ENCODE results near the gene AP3B1. TPM values are rescaled to one million over a fixed set of nuclear protein-coding genes. Genes with fewer than 3 reads are reported as not detected.

AP3B1 gene
- total RNA-seq, 4 donors from 2014 or later = 52.6 to 74.3 (median 58.9) TPM

- no peak for DNase-seq
- TF ChIP-seq, protein P1, sequence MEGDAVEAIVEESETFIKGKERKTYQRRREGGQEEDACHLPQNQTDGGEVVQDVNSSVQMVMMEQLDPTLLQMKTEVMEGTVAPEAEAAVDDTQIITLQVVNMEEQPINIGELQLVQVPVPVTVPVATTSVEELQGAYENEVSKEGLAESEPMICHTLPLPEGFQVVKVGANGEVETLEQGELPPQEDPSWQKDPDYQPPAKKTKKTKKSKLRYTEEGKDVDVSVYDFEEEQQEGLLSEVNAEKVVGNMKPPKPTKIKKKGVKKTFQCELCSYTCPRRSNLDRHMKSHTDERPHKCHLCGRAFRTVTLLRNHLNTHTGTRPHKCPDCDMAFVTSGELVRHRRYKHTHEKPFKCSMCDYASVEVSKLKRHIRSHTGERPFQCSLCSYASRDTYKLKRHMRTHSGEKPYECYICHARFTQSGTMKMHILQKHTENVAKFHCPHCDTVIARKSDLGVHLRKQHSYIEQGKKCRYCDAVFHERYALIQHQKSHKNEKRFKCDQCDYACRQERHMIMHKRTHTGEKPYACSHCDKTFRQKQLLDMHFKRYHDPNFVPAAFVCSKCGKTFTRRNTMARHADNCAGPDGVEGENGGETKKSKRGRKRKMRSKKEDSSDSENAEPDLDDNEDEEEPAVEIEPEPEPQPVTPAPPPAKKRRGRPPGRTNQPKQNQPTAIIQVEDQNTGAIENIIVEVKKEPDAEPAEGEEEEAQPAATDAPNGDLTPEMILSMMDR (IDR thresholded peaks at IDR 0.05) = no peak
- TF ChIP-seq POLR2A (IDR thresholded peaks at IDR 0.05) = no peak
- no peak overlapping the region for H3K4me3 ChIP-seq
- no peaks in the 10 kb centered on the region for H3K4me1 ChIP-seq
- no peaks in the 10 kb centered on the region for H3K36me3 ChIP-seq
- no peaks in the 10 kb centered on the region for H3K9me3 ChIP-seq
- no peaks in the 10 kb centered on the region for H3K27me3 ChIP-seq
- no peak overlapping the region for H3K27ac ChIP-seq
Observed at GRCh38 chr5:78279194-78279593, 15.3 kb downstream of the AP3B1 start.

GRCh38 chr5:78277715-78278114, 16.8 kb downstream of the AP3B1 start:
- H3K4me3 ChIP-seq = no peak overlapping the region
- DNase-seq = no peak
- no peaks in the 10 kb centered on the region for H3K27me3 ChIP-seq
- H3K27ac ChIP-seq = no peak overlapping the region
- no peaks in the 10 kb centered on the region for H3K9me3 ChIP-seq
- H3K36me3 ChIP-seq = no peaks in the 10 kb centered on the region
- H3K4me1 ChIP-seq = no peaks in the 10 kb centered on the region
- TF ChIP-seq, protein P1 (IDR thresholded peaks at IDR 0.05) = no peak
- TF ChIP-seq POLR2A (IDR thresholded peaks at IDR 0.05) = no peak

- no peak overlapping the region for H3K27ac ChIP-seq
- no peaks in the 10 kb centered on the region for H3K9me3 ChIP-seq
- H3K4me3 ChIP-seq = no peak overlapping the region
- no peaks in the 10 kb centered on the region for H3K36me3 ChIP-seq
- no peaks in the 10 kb centered on the region for H3K27me3 ChIP-seq
- no peak for TF ChIP-seq POLR2A (IDR thresholded peaks at IDR 0.05)
- TF ChIP-seq, protein P1 (IDR thresholded peaks at IDR 0.05) = no peak
- DNase-seq = no peak
- no peaks in the 10 kb centered on the region for H3K4me1 ChIP-seq
Observed at GRCh38 chr5:78275998-78276543, 18.4 kb downstream of the AP3B1 start.

GRCh38 chr5:78274540-78275197, 19.8 kb downstream of the AP3B1 start:
- Histone ChIP-seq H3K9me3 (no peaks in the 10 kb centered on the region), H3K27me3 (no peaks in the 10 kb centered on the region), H3K4me1 (no peaks in the 10 kb centered on the region), H3K27ac (no peak overlapping the region), H3K36me3 (no peaks in the 10 kb centered on the region), H3K4me3 (no peak overlapping the region)
- TF ChIP-seq, protein P1 (IDR thresholded peaks at IDR 0.05) = no peak
- no peak for TF ChIP-seq POLR2A (IDR thresholded peaks at IDR 0.05)
- DNase-seq = no peak

GRCh38 chr5:78273436-78273835, 21.1 kb downstream of the AP3B1 start:
- H3K27ac ChIP-seq = no peak overlapping the region
- H3K9me3 ChIP-seq = no peaks in the 10 kb centered on the region
- no peak for DNase-seq
- no peaks in the 10 kb centered on the region for H3K27me3 ChIP-seq
- H3K36me3 ChIP-seq = no peaks in the 10 kb centered on the region
- H3K4me3 ChIP-seq = no peak overlapping the region
- no peak for TF ChIP-seq POLR2A (IDR thresholded peaks at IDR 0.05)
- TF ChIP-seq, protein P1 (IDR thresholded peaks at IDR 0.05) = no peak
- no peaks in the 10 kb centered on the region for H3K4me1 ChIP-seq

Measured in Peyer's patch (tissue), 4 donors.